GM21529 (cell line): ENCODE results near the gene ACYP2.
"Not testable (repeated sequence)": the region's sequence is repeated elsewhere in the genome, so short reads cannot be mapped to it uniquely, and the experiment has no call there.

Experiments
- ATAC-seq: cut with Tn5 transposase; IDR thresholded peaks from one replicate; pipeline ENCODE4 v1.9.1; 2021; ENCODE audit not compliant: unreplicated experiment

Gene ACYP2

DNA sequence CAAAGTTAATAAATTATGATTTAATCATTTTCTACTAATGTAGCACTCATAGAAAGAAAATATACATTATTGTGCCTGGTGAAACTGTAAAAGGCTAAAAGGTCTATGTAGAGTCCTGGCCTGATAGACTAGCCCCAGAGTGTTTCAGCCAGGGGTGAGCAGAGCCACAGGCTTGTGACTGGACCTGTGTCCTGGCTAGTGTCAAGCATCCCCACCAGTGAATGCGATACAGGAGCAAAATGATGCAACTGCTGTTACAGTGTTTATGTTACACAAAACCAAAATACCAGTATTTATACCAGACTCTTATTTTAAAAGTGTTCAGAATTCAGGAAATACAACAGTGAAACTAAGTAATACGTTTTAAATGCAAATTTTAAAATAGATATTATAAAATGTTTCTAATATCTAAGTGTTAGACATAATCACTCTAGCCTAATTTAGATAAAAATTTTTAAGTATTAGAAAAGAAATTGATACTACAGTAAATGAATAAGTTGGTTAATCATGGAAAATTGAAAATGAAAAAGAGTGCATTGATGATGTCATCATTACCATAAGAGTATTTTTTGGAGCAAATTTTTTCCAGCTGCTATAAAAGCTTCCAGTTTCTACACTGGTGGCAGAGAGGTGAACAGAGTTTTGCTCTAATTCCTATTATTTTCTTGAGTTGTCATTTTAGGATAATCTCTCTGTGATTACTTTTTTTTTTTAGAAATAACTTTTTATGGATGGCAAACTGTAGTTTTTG, 146.8 kb downstream of the ACYP2 start:
- ATAC-seq = no peak

DNA sequence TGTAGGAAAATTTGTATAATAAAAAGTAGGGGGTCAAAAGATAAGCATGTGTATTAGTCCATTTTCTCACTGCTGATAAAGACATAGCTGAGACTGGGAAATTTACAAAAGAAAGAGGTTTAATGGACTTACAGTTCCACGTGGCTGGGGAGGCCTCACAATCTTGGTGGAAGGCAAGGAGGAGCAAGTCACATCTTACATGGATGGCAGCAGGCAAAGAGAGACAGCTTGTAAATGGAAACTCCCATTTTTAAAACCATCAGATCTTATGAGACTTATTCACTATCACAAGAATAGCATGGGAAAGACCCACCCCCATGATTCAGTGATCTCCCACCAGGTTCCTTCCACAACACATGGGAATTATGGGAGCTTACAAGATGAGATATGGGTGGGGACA, 149.7 kb downstream of the ACYP2 start:
- ATAC-seq = not testable (repeated sequence)

DNA sequence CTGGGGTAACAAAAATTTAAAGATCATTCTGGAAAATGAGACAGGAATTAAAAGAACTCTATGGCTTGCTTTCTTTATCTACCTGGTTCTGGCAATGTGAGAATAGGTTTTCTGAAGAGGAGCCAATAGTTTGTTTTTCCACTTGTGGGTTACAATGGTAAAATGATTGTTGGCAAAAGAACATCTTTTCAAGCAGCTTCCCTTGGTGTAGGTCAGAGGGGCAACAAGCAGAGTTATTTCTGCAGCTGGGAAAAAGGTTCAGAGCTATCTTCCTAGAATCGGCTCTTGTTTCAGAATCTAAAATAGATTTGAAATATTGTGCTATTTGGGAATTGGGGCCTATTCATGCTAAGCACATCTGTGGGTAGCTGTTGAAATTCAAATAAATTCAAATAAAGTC, 152.2 kb downstream of the ACYP2 start:
- ATAC-seq = no peak

DNA sequence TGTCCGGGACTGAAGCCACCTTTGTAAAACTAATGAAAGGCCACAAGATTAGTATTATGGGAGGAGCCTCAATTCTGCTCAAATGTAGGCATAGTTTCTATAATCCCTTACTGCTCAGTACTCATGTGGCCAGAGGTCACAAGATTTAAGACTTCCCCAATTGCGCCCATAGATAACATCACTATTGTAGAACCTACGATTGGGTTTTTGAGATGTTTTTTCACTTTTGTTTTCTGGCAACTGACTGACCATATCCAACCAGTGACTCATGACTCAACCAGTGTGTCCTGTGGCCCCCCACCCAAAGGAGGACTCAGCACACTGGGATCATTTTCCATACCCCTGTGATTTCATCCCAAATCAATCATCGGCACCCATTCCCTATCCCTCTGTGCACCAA, 155.8 kb downstream of the ACYP2 start:
- ATAC-seq = no peak

DNA sequence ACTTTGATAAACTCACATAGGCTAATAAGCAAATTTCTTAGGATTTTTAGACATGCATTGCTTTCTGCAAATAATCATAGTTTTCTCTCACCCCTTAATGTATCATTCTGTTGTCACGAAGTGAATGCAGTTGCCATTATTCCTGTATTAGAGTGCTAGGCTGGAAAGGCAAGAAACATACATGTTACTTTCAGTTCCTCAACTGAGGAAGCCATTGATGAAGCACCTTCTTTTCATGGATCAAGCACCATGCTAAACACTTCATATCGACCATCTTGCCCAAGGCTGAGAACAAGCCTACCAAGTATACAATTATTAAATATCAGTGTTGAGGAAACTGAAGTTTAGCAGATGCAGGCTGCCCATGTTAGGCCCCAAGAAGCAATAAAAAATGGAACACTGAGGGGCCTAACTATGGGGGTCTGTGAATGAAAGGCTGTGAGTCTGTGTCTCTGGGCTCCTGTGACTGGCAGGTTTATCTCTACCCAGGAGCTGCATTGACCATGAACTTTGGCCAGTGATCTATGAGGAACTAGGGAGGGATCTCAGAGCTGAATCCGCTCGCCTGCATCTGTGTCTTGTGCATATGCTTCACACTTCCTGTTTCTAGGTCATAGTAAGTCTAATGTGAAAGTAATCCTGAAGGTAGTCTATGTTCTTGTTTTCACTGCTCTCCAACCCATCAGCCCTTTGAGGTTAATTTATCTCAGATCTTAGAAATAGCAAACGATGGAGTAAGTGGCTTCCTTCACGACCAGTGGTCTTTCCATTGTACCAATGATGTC, 156.6 kb downstream of the ACYP2 start:
- peak; percentile 95 for ATAC-seq

DNA sequence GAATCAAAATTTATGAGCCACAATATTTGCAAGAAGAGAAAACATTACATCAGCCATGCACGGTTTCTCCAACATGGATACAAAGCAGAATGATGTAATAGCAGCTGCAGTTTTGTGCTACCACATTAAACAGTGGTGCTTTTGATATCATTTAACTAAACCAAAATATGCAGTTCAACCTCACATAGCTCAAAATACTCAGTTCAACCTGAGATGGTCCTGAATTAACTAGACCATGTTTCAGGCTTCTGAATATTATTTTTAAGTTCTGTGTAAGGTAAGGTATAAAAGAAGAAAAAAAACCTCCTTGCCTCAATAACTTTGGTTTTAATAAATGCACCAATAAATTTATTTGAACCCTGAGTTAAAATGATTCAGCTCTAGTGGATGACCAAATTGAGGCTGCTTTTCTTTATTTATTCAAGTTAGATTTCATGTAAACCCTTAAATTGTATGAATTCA, 159.4 kb downstream of the ACYP2 start:
- ATAC-seq = no peak

DNA sequence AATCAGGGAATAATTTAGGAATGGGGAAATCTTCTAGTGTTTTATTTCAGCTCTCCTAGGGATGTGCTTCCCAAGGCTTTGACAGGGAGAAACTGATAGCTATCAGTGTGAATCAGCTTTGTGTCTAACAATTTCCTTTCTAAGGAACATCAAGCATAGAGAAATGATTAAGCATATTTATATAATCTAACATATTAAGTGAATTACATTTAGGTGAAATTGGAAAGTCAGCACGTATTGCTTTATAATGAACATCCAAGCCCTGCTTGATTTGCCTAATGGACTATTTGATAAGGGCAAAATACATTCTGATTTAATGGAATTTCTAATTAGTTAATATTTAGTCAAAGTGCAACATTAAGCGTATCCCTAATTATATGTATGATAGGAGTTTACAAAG, 160.1 kb downstream of the ACYP2 start:
- ATAC-seq = no peak

DNA sequence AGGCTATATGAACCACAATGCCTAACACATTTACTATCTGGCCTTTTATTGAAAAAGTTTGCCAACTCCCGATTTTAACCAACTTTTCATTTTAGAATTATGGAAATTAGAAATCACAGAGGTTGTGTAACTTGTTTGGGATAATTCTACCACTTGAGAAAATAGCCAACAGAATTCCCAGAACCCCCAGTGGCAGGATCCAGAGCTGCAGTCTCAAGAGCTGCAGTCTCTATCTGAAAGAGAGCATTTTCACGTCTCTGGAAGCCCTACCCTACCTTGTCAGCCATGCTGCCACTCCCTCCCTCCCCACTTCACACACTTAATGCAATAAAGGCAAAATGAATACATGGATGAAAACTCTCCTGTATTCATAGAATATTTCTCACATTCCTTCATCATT, 164.0 kb downstream of the ACYP2 start:
- no peak for ATAC-seq

DNA sequence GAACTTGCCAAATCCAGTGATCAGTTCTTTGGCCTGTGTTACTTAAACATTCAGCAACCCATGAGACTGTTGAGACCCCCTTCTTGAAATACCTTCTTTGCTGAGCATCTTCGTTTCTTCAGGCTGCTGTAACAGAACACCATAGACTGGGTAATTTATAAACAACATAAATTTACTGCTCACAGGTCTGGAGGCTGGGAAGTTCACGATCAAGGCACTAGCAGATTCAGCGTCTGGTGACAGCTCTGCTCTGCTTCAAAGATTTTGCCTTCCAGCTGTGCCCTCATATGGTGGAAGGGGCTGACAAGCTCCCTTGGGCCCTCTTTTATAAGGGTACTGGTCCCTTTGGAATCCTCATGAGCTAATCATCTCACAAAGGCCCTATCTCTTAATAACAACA, 169.4 kb downstream of the ACYP2 start:
- no peak for ATAC-seq

DNA sequence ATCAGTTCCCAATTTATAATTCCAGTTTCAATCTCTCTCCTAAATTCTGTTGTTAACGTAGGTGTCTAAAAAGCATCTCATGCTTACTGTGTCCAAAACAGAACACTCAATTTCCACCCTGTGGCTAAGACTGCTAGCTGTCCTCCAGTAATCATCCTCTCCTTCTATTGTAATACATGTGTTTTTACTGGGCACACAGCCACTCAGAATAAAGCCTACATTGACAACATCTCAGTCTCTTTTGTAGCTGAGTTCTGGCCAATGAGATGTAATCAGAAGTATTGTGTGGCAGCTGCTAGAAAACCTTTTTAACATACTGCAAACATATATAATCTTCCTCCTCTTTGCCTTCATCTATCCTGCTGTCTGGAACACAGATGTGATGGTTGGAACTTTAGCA, 170.0 kb downstream of the ACYP2 start:
- no peak for ATAC-seq

DNA sequence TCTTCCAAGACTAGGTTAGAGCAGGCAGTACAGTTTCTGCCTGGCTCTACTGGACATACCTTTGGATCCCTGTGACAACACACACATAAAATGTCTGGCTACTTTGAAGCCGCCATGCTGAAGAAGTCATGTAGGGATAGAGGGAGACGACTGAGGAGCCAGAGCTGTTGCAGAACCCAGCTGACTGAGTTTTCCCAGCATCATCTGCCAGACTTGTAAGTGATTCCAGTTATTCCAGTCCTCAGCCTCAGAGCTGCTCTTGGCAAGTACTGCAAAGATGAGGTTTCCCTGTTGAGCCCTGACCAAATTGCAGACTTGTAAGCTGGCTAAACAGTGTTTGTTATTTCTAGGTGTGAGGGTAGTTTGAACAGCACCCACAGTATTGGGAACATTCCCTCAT, 172.1 kb downstream of the ACYP2 start:
- ATAC-seq = no peak

DNA sequence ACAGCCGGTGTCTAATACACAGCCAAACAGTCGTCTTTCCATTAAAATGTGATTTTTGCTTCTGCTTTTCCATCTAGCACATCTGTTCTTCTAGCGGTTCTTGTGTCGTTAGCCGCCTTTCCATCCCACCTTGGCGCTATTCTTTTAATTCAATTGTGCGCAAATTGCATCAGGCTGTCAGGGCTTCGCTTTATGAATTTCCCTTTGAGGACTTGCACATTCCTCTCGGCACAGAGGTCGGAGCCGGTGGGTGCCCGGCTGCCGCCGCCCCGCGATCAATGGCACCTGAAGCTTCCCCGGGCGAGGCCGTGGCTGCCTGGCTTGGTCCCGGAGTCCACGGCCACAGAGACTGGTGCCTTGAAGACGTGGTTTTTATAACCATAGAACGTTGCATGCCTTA, 174.5 kb downstream of the ACYP2 start:
- no peak for ATAC-seq

DNA sequence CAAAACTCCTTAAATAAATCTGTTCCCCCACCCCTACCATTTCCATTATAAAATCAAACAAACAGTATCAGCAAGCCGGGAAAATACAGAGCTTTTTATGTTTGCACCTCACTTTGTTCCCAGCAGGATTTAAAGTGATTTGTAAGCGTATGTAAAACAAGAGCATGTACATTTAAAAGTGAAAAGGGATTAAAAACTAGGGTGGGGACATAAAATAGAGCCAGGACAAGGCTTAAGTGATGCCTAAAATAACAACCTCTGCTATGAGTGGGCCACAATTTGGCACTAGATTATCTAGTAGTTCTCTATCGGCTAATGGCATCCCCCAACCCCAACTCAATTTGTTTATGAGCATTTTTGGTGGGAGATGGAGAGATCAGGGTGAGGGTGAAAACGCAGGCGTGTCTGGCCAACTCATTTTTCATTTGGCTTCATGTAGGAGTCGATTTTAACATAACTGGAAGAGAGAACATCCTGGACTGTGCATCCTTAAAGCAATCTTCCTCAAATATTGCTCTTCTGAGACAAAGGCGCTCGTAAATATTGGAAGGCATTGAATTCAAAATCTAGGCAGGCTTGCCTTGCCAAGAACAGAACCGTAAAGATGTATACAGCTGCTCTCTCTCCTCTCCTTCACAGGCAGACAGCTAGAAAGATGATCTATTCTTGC, 175.1 kb downstream of the ACYP2 start:
- no peak for ATAC-seq

DNA sequence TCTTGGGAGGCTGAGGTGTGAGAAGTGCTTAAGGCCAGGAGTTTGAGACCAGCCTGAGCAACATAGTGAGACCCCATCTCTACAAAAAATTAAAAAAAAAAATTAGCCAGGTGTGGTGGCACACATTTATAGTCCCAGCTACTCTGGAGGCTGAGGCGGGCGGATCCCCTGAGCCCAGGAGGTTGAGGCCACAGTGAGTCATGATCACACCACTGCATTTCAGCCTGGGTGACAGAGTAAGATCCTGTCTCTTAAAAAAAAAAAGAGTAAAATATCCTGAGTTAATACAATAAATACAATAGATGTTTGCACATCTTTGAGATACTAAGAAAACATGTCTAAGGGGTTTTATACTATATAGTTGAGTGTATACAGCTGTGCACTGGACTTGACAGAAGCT, 179.2 kb downstream of the ACYP2 start:
- not testable (repeated sequence) for ATAC-seq

DNA sequence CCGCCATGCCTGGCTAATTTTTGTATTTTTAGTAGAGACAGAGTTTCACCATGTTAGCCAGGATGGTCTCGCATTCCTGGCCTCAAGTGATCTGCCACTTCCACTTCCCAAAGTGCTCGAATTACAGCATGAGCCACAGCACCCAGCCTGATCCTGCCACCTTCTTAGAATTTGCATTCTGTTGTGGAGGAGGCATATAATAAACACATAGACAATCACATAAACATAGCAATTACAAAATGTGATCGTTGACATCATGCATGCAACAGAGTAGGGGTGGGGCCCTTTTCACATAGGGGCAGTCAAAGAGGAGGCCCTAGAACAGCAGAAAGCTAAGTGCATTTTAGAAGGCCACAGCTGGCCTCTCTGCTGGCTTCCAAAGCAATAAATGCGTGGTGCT, 180.5 kb downstream of the ACYP2 start:
- no peak for ATAC-seq

DNA sequence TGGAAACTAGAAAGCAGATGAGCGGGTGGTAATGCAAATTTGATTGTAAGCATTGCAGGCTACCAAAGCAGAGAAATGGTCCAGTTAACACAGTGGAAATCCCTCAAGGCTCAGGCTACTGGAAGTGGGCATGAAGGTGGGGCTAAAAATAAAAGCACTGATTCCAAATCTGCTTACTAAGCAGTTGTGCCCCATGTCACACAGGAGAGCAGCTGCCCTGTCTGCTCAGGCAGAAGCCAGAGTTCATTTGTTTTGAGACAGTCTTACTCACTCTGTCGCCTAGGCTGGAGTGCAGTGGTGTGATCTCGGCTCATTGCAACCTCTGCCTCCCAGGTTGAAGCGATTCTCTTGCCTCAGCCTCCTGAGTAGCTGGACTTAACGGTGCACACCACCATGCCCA, 183.1 kb downstream of the ACYP2 start:
- ATAC-seq = no peak

DNA sequence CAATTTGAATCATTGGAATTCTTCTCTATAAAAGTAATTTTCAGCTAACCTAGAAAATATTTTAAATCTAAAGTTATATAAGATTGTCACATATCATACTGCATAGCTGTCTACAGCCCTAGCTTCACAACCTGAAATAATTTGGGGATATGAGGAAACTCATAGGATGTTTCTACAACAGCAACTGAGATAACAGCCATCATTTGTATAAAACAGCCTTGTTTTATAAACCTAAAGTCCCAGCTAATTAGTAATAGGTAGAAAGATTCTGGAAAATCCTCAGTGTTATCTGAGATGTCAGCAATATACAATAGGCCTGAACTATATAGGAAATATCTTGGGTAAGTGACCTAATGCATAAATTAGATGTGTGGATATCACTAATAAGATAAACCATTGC, 188.2 kb downstream of the ACYP2 start:
- ATAC-seq = no peak

DNA sequence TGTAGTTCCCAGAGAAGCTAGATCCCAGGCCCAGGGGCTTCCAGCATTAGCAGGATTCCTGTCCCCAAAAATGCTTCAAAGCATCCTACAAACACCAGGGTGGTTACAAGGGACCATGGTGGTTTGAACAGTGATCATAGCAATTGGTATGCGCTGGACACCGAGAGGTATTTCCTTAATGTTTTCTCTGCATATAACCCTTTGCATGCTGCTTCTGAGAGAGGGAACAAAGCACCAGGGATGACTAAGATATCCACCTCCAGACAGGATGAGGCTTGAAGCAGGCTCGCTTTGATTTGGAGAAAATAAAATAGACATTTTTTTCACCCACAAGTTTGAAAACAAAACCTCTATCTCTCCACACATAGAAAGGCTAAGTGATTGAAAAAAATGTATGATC, 191.1 kb downstream of the ACYP2 start:
- no peak for ATAC-seq

DNA sequence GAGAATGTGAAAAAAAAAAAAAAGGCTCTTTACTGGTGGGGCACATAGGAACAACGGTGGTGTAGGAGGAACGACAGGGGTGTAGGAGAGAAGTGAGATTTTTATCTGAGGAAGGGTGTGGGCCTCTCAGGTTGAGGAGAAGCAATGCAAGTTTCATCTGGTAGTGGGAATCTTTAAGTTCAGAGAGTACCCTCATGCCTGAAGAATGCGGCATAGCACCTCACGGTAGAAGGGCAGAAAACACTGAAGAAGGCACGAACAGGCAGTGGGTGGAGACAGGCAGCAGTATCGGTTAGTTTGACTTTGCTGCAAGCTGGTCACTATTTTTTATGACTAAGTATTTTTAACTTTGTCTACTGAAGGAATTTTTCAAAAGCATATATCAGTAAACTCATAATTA, 192.8 kb downstream of the ACYP2 start:
- ATAC-seq = no peak

DNA sequence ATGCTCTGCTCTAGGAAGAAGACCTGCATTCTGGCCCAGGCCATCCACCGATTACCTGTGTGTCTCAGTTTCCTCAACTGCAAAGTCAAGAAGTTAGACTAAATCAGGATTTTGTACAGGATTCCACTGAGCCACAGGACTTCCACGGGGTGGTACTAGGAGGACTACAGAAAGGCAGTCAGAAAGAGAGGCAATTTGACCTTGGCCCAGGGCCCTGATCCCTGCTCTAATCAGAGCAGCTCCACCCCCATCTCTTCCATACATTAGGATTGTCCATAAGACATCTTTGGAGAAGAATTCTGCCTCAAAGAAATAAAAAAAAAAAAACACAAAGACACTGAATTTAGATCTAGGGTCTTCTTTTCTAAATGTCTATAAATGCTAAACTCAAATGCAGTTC, 193.4 kb downstream of the ACYP2 start:
- ATAC-seq = no peak

DNA sequence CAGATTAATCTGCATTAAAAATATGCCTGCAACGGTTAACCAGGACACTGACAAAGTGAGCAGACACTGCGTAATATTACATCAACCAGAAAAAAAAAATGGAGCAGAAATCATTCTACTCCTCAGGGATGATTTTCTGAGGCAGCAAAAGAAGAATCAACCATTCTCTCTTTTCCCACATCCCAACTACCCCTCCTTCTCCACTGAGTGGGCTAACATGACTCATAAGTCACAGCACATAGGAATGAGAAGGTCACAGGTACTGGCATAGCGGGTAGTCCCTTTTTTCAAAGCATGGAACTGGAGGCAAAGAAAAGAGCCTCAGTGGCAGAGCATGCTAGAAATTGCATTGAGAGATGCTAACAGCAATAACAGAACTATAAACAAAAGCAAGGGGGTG, 194.9 kb downstream of the ACYP2 start:
- ATAC-seq = no peak

DNA sequence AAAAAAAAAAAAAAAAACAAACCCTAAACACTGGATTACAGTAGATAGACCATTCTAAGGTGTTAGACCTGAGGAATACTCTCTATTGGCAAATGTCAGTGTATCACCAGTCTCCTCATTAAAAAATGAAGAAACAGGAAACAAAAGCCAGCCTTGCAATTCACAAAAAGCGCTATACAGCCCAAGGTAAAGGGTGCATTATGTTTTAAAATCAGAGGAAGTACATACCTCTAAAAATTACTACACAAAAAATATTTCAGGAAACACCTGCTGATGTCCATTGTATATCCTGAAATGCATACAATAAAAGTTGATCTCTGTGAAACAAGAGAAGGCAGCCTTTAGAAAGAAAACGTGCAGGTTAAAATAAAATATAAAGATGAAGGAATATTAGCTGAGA, 195.5 kb downstream of the ACYP2 start:
- no peak for ATAC-seq
